Measurements from ENCODE around the gene CBX4.
A peak's percentile ranks its signal among the peaks of the same experiment; 100 is the strongest.
"Not testable (repeated sequence)": the region's sequence is repeated elsewhere in the genome, so short reads cannot be mapped to it uniquely, and the experiment has no call there.

CBX4 gene

GRCh38 chr17:79859676-79860615 is 20.7 kb upstream of the CBX4 start:
- H3K27ac ChIP-seq: no peak overlapping the region
- TF ChIP-seq, protein P1, sequence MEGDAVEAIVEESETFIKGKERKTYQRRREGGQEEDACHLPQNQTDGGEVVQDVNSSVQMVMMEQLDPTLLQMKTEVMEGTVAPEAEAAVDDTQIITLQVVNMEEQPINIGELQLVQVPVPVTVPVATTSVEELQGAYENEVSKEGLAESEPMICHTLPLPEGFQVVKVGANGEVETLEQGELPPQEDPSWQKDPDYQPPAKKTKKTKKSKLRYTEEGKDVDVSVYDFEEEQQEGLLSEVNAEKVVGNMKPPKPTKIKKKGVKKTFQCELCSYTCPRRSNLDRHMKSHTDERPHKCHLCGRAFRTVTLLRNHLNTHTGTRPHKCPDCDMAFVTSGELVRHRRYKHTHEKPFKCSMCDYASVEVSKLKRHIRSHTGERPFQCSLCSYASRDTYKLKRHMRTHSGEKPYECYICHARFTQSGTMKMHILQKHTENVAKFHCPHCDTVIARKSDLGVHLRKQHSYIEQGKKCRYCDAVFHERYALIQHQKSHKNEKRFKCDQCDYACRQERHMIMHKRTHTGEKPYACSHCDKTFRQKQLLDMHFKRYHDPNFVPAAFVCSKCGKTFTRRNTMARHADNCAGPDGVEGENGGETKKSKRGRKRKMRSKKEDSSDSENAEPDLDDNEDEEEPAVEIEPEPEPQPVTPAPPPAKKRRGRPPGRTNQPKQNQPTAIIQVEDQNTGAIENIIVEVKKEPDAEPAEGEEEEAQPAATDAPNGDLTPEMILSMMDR (conservative IDR thresholded peaks at IDR 0.05): no peak
- no peak for TF ChIP-seq ZFX (IDR thresholded peaks at IDR 0.05)

DNA sequence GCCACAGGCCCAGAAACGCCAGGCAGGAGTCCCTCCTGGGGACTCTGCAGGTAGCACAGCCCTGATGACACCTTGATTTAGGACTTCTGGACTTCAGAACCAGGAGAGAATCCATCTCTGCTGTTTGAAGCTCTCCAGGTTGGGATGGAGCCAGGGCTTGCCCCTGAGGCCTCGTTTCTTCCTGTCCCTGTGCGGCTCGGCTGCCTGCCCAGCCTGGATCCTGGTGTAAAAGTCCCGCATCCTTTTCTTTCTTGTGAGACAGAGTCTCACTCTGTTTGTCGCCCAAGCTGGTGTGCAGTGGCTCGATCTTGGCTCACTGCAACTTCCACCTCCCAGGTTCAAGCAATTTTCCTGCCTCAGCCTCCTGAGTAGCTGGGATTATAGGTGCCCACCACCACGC is 17.9 kb upstream of the CBX4 start:
- H3K27ac ChIP-seq: peak overlapping the region; percentile 28
- TF ChIP-seq ZFX (IDR thresholded peaks at IDR 0.05): no peak
- TF ChIP-seq, protein P1 (conservative IDR thresholded peaks at IDR 0.05): no peak

- H3K27ac ChIP-seq: no peak overlapping the region
- TF ChIP-seq, protein P1 (conservative IDR thresholded peaks at IDR 0.05): no peak
- no peak for TF ChIP-seq ZFX (IDR thresholded peaks at IDR 0.05)
These were observed 16.3 kb upstream of the CBX4 start for GRCh38 chr17:79855331-79856124.

- no peak overlapping the region for H3K27ac ChIP-seq
- no peak for TF ChIP-seq ZFX (IDR thresholded peaks at IDR 0.05)
- TF ChIP-seq, protein P1 (conservative IDR thresholded peaks at IDR 0.05): no peak
These were observed 15.1 kb upstream of the CBX4 start for GRCh38 chr17:79854080-79855060.

GRCh38 chr17:79853168-79853567 is 13.9 kb upstream of the CBX4 start:
- H3K27ac ChIP-seq: not testable (repeated sequence)

DNA sequence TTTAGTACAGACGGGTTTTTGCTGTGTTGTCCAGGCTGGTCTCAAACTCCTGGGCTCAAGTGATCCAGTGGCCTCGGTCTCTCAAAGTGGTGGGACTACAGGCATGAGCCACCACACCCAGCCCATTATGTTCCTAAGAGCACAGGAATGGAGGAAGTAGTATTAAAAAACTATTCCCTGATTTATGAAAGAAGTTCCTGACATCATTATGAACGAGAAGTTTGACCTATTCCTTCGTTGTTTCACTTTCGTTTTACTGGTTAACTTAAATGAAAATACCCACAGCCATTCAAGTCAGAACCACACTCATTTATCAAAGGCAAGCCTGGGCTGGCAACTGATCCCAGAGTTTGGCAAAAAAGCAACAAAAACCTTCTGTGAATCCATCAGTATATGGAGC is 13.5 kb upstream of the CBX4 start:
- no peak overlapping the region for H3K27ac ChIP-seq
- TF ChIP-seq, protein P1 (conservative IDR thresholded peaks at IDR 0.05): no peak
- TF ChIP-seq ZFX (IDR thresholded peaks at IDR 0.05): no peak

GRCh38 chr17:79851461-79851817 is 12.2 kb upstream of the CBX4 start:
- TF ChIP-seq, protein P1 (conservative IDR thresholded peaks at IDR 0.05): no peak
- no peak for TF ChIP-seq ZFX (IDR thresholded peaks at IDR 0.05)

More at GRCh38 chr17:79851461-79851817, 12.2 kb upstream of the CBX4 start:
- peak overlapping the region; percentile 29 for H3K27ac ChIP-seq

Measured in C4-2B (cell line).